Fibroblast of lung (primary cell): ENCODE measurements around the gene GFOD2.

ENCODE experiments used
- CTCF ChIP-seq, 2 donors: IDR thresholded peaks in 1 of 2; conservative IDR thresholded peaks in 1 of 2; 1 replicate in 1 of 2; 2 replicates in 1 of 2; pipeline ENCODE4 v1.5.1; 2011 to 2012; ENCODE audit warnings: low read length in 2 of 2, control low read depth in 1 of 2, inconsistent platforms in 1 of 2, low read depth in 1 of 2, mild to moderate bottlenecking in 1 of 2
- EZH2 ChIP-seq: IDR thresholded peaks from 2 replicates; pipeline ENCODE4 v1.5.1; 2012; ENCODE audit warnings: low read length, control low read depth, mild to moderate bottlenecking; ENCODE audit errors: missing control alignments

- TF ChIP-seq CTCF (conservative IDR thresholded peaks at IDR 0.05 in 1 of 2, IDR thresholded peaks at IDR 0.05 in 1 of 2; ENCODE audit: low read depth in 1 of 2, low read length in 2 of 2) (no peak), EZH2 (no peak)
Observed at GRCh38 chr16:67662653-67663010, 56.5 kb downstream of the GFOD2 start.
